A549 (cell line): ENCODE data around the gene ZNF587. TPM values are rescaled to one million over a fixed set of nuclear protein-coding genes. Genes with fewer than 3 reads are reported as not detected.
A peak's percentile ranks its signal among the peaks of the same experiment; 100 is the strongest.
"Not testable (repeated sequence)": the region's sequence is repeated elsewhere in the genome, so short reads cannot be mapped to it uniquely, and the experiment has no call there.

ENCODE experiments used
- ATAC-seq, 2 experiments: fragments of 200-7000 bp in 1 of 2; fragments of >200 bp in 1 of 2; cut with Nextera tagmentation in 1 of 2; cut with Tn5 transposase in 1 of 2; 3 replicates each; pipeline versions ENCODE4 v1.8.0 to v1.9.1; 2018 to 2020; ENCODE audit warnings: mild to moderate bottlenecking in 1 of 2, moderate library complexity in 1 of 2
- CTCF ChIA-PET: fragments of 300-600 bp; sonication (Branson Sonifier 250); formaldehyde crosslinking; extraction: SDS; loops from one replicate; lab custom pipeline; 2021; ENCODE audit warnings: antibody characterized with exemption, inconsistent platforms; lab: Yijun Ruan, JAX
- POLR2A ChIA-PET: fragments of 350-600 bp; formaldehyde crosslinking; extraction: SDS; loops from one replicate; lab custom pipeline; 2021; ENCODE audit warnings: antibody characterized with exemption, inconsistent platforms; lab: Yijun Ruan, JAX
- DNase-seq, 2 experiments: peaks; one replicate each; pipeline versions ENCODE4 v3.0.0 to v3.0.0-alpha.2; 2011 to 2016; ENCODE audit warnings: low read depth in 1 of 2, low spot score in 1 of 2
- FAIRE-seq: peaks from 2 replicates; lab custom pipeline; 2011; peaks lifted over from hg19 to GRCh38; lab: Jason Lieb, UNC
- H3K27ac ChIP-seq, 2 experiments: fragments of >200 bp; sonication (Bioruptor Twin); formaldehyde crosslinking; 3 replicates each; pipeline ENCODE4 v1.5.1; 2016 to 2017
- H3K4me1 ChIP-seq: fragments of >200 bp; sonication (Bioruptor Twin); formaldehyde crosslinking; 3 replicates; pipeline ENCODE4 v1.6.1; 2016
- H3K4me2 ChIP-seq: fragments of >200 bp; sonication (Bioruptor Twin); formaldehyde crosslinking; 3 replicates; pipeline ENCODE4 v1.6.1; 2016
- H3K4me3 ChIP-seq: fragments of >200 bp; sonication (Bioruptor Twin); formaldehyde crosslinking; 3 replicates; pipeline ENCODE4 v1.5.1; 2016
- H3K9me3 ChIP-seq: fragments of >200 bp; sonication (Bioruptor Twin); formaldehyde crosslinking; 3 replicates; pipeline ENCODE4 v1.6.1; 2016
- CBX8 ChIP-seq: fragments of 200-600 bp; sonication (generic); IDR thresholded peaks from 2 replicates; pipeline ENCODE4 v1.6.1; 2016
- CHD4 ChIP-seq: fragments of 200-600 bp; sonication (generic); IDR thresholded peaks from 2 replicates; pipeline ENCODE4 v1.6.1; 2016; ENCODE audit warnings: antibody characterized with exemption, mild to moderate bottlenecking, borderline replicate concordance
- FOSL2 ChIP-seq, 2 experiments: fragments of 450-650 bp in 1 of 2; fragments of >200 bp in 1 of 2; sonication (Bioruptor Twin) in 1 of 2; formaldehyde crosslinking; IDR thresholded peaks; 2 replicates each; pipeline versions ENCODE4 v1.5.0 to v1.6.1; 2016 to 2020; ENCODE audit warnings: mild to moderate bottlenecking in 1 of 2, moderate library complexity in 1 of 2
- FOXS1 ChIP-seq: fragments of 250-450 bp; sonication (Bioruptor Pico); IDR thresholded peaks from 2 replicates; pipeline ENCODE4 v1.5.0; 2020; ENCODE audit warnings: mild to moderate bottlenecking, moderate library complexity
- HDAC2 ChIP-seq: fragments of 200-600 bp; sonication (generic); IDR thresholded peaks from 2 replicates; pipeline ENCODE4 v1.6.1; 2016
- HEYL ChIP-seq: fragments of 250-450 bp; sonication (Bioruptor Pico); IDR thresholded peaks from 2 replicates; pipeline ENCODE4 v1.8.0; 2021; ENCODE audit warnings: mild to moderate bottlenecking, moderate library complexity
- KDM1A ChIP-seq: fragments of 200-600 bp; sonication (generic); IDR thresholded peaks from 2 replicates; pipeline ENCODE4 v1.6.1; 2016; ENCODE audit warnings: low read depth, mild to moderate bottlenecking
- MAX ChIP-seq: IDR thresholded peaks from 2 replicates; pipeline ENCODE4 v1.6.1; 2012
- MAZ ChIP-seq: fragments of 150-350 bp; IDR thresholded peaks from 2 replicates; pipeline ENCODE4 v1.6.1; 2014; ENCODE audit warnings: antibody characterized with exemption, low read depth, low read length, borderline replicate concordance
- NFE2L2 ChIP-seq: fragments of 150-350 bp; conservative IDR thresholded peaks from 2 replicates; pipeline ENCODE4 v1.6.1; 2014; ENCODE audit warnings: low read length
- POLR2A ChIP-seq: IDR thresholded peaks from 2 replicates; pipeline ENCODE4 v1.6.1; 2012; ENCODE audit warnings: mild to moderate bottlenecking, low read length
- POLR2AphosphoS2 ChIP-seq: conservative IDR thresholded peaks from 2 replicates; pipeline ENCODE4 v1.6.1; 2012; ENCODE audit warnings: low read length, improper control_type of control experiment, inconsistent platforms
- RNF2 ChIP-seq: fragments of 200-600 bp; sonication (generic); IDR thresholded peaks from 2 replicates; pipeline ENCODE4 v1.6.1; 2016; ENCODE audit warnings: low read depth, mild to moderate bottlenecking, antibody characterized with exemption, moderate library complexity, borderline replicate concordance
- SREBF2 ChIP-seq: fragments of 450-650 bp; IDR thresholded peaks from 2 replicates; pipeline ENCODE4 v1.6.1; 2014; ENCODE audit warnings: mild to moderate bottlenecking, moderate library complexity
- USF2 ChIP-seq: fragments of 450-650 bp; IDR thresholded peaks from 2 replicates; pipeline ENCODE4 v1.6.1; 2014; ENCODE audit warnings: antibody characterized with exemption
- WGBS: methylation state at CpG from one replicate; pipeline ENCODE4 v1.1.6; 2017; ENCODE audit errors: missing lambda C conversion rate; 5-methylcytosine and 5-hydroxymethylcytosine counted together
- polyA plus RNA-seq, 4 experiments: library from polyadenylated mRNA; depleted of rRNA in 3 of 4; stranded (reverse); fragments of >200 nt; fragmentation: RNase III in 1 of 4; extraction: RNeasy Plus Mini Kit Qiagen cat#74134 plus additional on column Dnase treatment in 1 of 4; gene quantifications; 2 replicates in 3 of 4; 3 replicates in 1 of 4; pipeline ENCODE4 v1.2.3, GENCODE V29; 2011 to 2017
- TF ChIP-seq, protein P1 (sequence below): fragments of >200 bp; sonication (Bioruptor Twin); formaldehyde crosslinking; IDR thresholded peaks from 3 replicates; pipeline ENCODE4 v1.6.1; 2016
- TF ChIP-seq, protein P2 (sequence below): fragments of 250-450 bp; sonication (Bioruptor Pico); IDR thresholded peaks from 2 replicates; pipeline ENCODE4 v1.5.0; 2020; ENCODE audit warnings: low read depth, mild to moderate bottlenecking, moderate library complexity
- TF ChIP-seq, protein P3 (sequence below): fragments of 250-450 bp; sonication (Bioruptor Pico); IDR thresholded peaks from 2 replicates; pipeline ENCODE4 v1.5.0; 2021; ENCODE audit warnings: mild to moderate bottlenecking, moderate library complexity, borderline replicate concordance

Gene ZNF587
- polyA plus RNA-seq, 2 of the 4 experiments (the other 2 are of a cell fraction): 10.7 to 12.1 TPM

DNA sequence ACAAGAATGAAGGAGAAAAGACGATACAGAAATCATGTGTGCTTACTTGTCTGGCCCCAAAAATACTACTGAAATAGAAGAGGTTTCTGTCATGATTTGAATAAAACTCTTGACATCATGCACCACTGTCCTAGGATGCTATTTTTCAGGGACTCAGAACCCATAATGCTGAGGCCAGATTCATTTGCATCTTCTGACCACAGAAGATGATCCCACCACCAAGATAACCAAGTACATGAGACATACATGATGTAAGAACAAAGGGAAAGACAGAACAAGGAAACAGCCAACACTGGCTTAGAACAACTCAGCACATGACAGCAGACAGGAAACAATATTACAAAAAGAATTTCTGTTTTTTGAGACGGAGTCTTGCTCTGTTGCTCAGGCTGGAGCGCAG, 37.4 kb upstream of the ZNF587 start:
- ChIA-PET POLR2A (no interaction called here), CTCF (no interaction called here)

DNA sequence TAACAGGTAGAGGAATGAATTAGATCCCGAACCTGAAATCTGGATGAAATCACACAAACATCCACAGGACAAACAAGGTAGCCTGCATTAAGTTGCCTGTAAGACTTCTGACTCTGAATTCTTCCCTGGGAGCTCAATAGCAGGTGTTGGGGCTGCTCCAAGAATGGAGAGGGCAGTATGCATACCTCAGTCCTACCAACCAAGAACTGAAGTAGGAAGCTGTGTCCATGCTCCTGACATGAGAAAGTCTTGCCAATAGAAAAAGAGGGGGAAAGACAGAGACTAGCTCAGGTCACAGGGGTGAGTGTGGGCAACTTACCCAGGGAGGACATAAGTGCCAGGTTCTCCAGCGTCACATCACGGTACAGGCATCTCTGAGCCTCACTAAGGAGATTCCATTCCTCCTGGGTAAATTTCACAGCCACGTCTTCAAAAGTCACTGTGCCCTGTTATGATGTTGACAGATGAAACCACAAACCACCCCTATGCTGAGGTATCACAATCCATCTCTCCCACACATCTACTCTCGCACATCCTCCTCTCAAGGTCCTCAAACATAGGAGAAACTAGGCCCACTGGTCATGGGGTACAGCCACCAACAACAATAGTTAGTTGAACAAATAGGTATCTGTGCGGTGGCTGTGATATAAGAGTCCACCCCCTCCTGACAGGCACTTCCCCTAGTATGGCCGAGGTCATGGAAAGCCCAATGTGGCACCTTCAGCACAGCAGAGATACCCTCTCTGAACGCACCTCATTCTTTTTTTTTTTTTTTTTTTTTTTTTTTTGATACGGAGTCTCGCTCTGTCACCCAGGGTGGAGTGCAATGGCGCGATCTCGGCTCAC, 36.5 kb upstream of the ZNF587 start:
- FAIRE-seq, DNase-seq, H3K27ac ChIP-seq, H3K4me1 ChIP-seq, POLR2A ChIA-PET, ATAC-seq: not testable (repeated sequence)
- 95% methylated on average over 13 of the region's 13 CpGs for WGBS
- CTCF ChIA-PET: interaction anchor here (0.6 kb wide), 1 partner anchor 257 kb away, joined by 3 read pairs; no protein-coding TSS in a partner anchor
- 0 out of 3 replicates have a peak overlapping the region, but pooled peaks have one; percentile 82 for H3K4me3 ChIP-seq
- H3K9me3 ChIP-seq: peaks cover 22% of the 10 kb centered on the region
- H3K4me2 ChIP-seq: peak overlapping the region; percentile 97

More for the DNA sequence above, 37.4 kb upstream of the ZNF587 start:
- Histone ChIP-seq H3K9me3 (peaks cover 32% of the 10 kb centered on the region), H3K4me3 (no peak overlapping the region), H3K27ac (no peak overlapping the region), H3K4me2 (no peak overlapping the region), H3K4me1 (no peaks in the 10 kb centered on the region)
- 93% methylated on average over 3 of the region's 3 CpGs for WGBS
- no peak for TF ChIP-seq KDM1A
- no peak for TF ChIP-seq POLR2AphosphoS2
- TF ChIP-seq, protein P1, sequence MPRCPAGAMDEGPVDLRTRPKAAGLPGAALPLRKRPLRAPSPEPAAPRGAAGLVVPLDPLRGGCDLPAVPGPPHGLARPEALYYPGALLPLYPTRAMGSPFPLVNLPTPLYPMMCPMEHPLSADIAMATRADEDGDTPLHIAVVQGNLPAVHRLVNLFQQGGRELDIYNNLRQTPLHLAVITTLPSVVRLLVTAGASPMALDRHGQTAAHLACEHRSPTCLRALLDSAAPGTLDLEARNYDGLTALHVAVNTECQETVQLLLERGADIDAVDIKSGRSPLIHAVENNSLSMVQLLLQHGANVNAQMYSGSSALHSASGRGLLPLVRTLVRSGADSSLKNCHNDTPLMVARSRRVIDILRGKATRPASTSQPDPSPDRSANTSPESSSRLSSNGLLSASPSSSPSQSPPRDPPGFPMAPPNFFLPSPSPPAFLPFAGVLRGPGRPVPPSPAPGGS: no peak
- TF ChIP-seq CBX8: no peak
- TF ChIP-seq FOXS1 (CRISPR knock-in tag): no peak
- TF ChIP-seq HEYL (CRISPR knock-in tag): no peak
- TF ChIP-seq MAZ: no peak
- TF ChIP-seq, protein P2, sequence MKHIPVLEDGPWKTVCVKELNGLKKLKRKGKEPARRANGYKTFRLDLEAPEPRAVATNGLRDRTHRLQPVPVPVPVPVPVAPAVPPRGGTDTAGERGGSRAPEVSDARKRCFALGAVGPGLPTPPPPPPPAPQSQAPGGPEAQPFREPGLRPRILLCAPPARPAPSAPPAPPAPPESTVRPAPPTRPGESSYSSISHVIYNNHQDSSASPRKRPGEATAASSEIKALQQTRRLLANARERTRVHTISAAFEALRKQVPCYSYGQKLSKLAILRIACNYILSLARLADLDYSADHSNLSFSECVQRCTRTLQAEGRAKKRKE (CRISPR knock-in tag): no peak
- no peak for TF ChIP-seq NFE2L2
- no peak for TF ChIP-seq HDAC2
- no peak for TF ChIP-seq RNF2
- TF ChIP-seq MAX: no peak
- TF ChIP-seq USF2: no peak
- no peak for DNase-seq
- FAIRE-seq: no peak
- no peak for ATAC-seq

DNA sequence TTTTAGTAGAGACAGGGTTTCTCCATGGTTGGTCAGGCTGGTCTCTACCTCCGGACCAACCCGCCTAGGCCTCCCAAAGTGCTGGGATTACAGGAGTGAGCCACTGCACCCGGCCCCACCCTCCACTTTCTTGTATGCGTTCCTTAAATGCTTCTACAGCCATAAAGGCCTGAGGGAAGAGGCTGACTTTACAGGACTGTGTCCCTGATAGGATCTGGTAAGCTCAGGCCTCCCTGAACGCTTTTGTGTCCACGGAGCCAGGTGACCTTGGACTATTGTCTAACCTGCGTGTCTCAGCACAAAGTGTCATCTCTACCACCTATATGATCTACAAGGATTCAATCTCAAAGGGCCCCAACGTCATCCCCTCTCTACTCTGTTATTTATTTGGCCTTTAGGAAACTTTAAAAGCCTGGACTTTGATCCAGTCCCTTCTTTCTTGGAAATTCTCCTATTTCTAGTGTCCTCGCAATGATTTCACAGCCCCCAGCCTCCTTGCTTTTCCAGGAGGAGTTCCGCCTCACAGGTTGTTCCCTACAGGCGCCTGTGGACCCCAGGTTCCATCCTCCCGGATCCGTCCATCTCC, 35.6 kb upstream of the ZNF587 start:
- 35% methylated on average over 13 of the region's 13 CpGs for WGBS
- FAIRE-seq: no peak
- Histone ChIP-seq H3K9me3 (peaks cover 18% of the 10 kb centered on the region), H3K4me1 (no peaks in the 10 kb centered on the region), H3K4me3 (peak overlapping the region; percentile 82), H3K27ac (peak overlapping the region; percentile 79 to 90), H3K4me2 (peak overlapping the region; percentile 97)
- ATAC-seq: peak; percentile 9 to 19; a peak in 3 of 6 replicates
- ChIA-PET POLR2A (interaction anchor here (1.5 kb wide), 1 partner anchor 132 kb away, joined by 6 read pairs; the partner anchor contains the start of gene ZNF551), CTCF (interaction anchor here (0.6 kb wide), 1 partner anchor 257 kb away, joined by 3 read pairs; no protein-coding TSS in a partner anchor)
- DNase-seq: peak in 1 of 2 experiments; percentile 17
- TF ChIP-seq POLR2A (no peak), CHD4 (no peak), RNF2 (no peak), SREBF2 (no peak), NFE2L2 (no peak), USF2 (no peak), MAX (no peak), HEYL (CRISPR knock-in tag) (no peak), FOSL2 (IDR thresholded peaks at IDR 0.05) (no peak), FOSL2 (CRISPR knock-in tag; IDR thresholded peaks at IDR 0.05) (no peak)
- TF ChIP-seq, protein P3, sequence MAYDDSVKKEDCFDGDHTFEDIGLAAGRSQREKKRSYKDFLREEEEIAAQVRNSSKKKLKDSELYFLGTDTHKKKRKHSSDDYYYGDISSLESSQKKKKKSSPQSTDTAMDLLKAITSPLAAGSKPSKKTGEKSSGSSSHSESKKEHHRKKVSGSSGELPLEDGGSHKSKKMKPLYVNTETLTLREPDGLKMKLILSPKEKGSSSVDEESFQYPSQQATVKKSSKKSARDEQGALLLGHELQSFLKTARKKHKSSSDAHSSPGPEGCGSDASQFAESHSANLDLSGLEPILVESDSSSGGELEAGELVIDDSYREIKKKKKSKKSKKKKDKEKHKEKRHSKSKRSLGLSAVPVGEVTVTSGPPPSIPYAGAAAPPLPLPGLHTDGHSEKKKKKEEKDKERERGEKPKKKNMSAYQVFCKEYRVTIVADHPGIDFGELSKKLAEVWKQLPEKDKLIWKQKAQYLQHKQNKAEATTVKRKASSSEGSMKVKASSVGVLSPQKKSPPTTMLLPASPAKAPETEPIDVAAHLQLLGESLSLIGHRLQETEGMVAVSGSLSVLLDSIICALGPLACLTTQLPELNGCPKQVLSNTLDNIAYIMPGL (CRISPR knock-in tag): no peak
